Measurements from ENCODE around the gene HOXA3.

HOXA3 gene

DNA sequence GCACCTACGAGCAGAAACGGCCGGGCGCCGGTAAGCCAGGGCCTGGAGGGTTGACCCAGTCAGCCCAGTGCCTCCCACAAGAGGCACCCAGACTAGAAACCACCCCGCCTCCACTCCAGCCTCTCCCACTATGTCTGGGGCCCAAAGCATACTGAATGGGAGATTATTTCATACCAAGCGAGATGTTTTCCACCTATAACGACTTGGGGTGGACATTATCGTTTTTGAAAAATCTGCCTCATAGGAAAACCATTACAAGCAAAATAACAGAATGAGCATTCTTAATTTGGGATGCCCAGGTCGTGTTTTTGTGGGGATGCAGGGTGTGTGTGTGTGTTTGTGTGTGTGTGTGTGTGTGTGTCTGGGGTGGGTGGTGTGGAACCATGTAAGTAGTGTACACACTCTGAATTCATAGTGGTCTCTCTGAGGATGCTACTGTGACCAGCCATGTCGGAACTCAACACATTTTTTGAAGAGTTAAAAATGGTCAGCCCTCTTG is 6.4 kb downstream of the HOXA3 start:
- TF ChIP-seq CTCF (conservative IDR thresholded peaks at IDR 0.05; ENCODE audit: control insufficient read depth, insufficient read depth, low read depth, low read length), result no peak
- no peak overlapping the region for H3K4me3 ChIP-seq (ENCODE audit: control insufficient read depth, low read depth, low read length)

DNA sequence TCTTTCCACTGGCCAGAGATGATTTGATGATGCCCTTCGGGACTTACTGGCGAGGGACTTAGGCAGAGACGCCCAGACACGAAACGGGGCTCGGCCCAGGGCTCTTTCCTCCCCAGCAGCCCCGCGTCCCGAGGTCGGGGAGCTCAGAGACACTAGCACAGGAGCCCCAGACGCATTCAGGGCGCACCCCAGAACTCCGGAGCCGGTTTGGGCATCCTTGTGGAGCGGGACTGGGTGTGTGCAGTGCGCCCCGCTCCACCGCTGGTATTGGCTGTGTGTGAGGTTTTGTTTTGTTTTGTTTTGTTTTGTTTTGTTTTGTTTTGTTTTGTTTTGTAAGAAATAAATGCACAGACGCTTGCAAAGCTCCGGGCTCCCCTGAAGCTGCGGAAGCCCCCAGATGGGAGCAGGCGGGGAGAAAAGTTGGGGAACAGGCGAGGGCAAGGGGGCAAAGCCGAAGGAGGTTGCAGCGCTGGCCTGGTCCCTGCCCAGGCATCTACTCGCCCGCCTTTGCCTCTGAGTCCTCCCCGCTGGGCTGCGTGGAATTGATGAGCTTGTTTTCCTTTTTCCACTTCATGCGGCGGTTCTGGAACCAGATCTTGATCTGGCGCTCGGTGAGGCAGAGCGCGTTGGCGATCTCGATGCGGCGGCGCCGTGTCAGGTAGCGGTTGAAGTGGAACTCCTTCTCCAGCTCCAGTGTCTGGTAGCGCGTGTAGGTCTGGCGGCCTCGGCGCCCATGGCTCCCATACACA is 7.0 kb downstream of the HOXA3 start:
- peak; percentile 37 for DNase-seq (ENCODE audit: low read depth)
- H3K4me3 ChIP-seq (ENCODE audit: control insufficient read depth, low read depth, low read length), result peak overlapping the region; percentile 12
- TF ChIP-seq CTCF (conservative IDR thresholded peaks at IDR 0.05; ENCODE audit: control insufficient read depth, insufficient read depth, low read depth, low read length), result no peak

More for the DNA sequence above, 6.4 kb downstream of the HOXA3 start:
- DNase-seq (ENCODE audit: low read depth), result no peak

DNA sequence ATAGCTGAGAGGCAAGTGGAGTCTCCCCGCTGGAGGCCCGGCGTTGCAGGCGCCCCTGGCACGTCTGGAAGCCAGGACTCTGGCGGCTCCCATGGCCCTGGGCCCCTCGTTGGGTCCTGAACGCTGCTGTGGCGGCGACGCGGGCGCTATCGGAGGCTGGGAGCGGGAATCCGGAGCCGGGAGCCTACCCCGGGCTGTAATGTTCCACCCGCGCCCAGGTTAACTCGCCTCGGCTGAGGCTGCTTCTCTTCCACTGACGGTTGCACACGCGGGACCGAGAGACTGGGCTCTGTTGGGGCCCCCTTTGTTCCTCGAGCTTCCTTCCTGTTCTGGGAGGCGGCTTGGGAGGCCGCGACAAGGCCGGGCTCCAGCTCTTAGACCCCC is 7.6 kb downstream of the HOXA3 start:
- H3K4me3 ChIP-seq (ENCODE audit: control insufficient read depth, low read depth, low read length), result peak overlapping the region; percentile 12
- DNase-seq (ENCODE audit: low read depth), result peak; percentile 27
- no peak for TF ChIP-seq CTCF (conservative IDR thresholded peaks at IDR 0.05; ENCODE audit: control insufficient read depth, insufficient read depth, low read depth, low read length)

DNA sequence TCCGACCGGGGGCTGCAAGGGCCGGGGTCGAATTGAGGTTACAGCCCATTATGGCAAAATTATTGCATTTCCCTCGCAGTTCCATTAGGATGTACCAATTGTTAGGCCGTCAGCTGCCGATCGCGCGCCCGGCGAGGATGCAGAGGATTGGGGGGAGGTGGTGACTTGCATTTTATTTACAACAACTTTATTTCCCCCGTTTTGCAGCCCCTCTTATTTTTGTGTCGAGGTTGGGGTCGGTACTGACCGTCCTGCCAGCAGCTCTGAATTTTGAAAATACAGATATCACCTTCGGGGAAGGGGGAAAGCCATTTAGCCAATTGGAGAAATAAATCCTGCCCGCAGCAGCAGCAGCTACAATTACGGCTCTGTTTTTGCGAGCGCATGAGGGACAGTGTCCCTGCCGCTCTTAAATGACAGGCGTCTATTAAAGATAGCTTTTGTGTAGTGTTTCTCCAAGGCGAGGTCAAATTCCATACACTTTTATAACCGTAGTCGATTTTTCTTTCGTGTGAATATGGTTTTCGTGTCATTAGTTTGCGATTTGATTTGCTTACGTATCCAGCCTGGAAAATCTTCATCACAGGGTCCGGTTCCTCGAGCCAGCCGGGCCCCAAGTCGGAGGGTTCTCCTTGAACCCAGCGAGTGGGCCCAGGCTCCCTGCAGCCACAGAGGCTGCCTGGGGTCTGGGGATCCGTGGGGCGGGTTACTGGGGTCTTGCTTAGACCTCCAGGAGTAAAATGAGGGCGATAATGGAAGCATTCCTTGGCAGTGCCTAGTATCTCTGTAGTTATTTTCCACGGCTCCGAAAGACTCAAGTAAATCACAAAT is 8.2 kb downstream of the HOXA3 start:
- H3K4me3 ChIP-seq (ENCODE audit: control insufficient read depth, low read depth, low read length), result peak overlapping the region; percentile 30
- peak; percentile 58 for DNase-seq (ENCODE audit: low read depth)
- TF ChIP-seq CTCF (conservative IDR thresholded peaks at IDR 0.05; ENCODE audit: control insufficient read depth, insufficient read depth, low read depth, low read length), result no peak

DNA sequence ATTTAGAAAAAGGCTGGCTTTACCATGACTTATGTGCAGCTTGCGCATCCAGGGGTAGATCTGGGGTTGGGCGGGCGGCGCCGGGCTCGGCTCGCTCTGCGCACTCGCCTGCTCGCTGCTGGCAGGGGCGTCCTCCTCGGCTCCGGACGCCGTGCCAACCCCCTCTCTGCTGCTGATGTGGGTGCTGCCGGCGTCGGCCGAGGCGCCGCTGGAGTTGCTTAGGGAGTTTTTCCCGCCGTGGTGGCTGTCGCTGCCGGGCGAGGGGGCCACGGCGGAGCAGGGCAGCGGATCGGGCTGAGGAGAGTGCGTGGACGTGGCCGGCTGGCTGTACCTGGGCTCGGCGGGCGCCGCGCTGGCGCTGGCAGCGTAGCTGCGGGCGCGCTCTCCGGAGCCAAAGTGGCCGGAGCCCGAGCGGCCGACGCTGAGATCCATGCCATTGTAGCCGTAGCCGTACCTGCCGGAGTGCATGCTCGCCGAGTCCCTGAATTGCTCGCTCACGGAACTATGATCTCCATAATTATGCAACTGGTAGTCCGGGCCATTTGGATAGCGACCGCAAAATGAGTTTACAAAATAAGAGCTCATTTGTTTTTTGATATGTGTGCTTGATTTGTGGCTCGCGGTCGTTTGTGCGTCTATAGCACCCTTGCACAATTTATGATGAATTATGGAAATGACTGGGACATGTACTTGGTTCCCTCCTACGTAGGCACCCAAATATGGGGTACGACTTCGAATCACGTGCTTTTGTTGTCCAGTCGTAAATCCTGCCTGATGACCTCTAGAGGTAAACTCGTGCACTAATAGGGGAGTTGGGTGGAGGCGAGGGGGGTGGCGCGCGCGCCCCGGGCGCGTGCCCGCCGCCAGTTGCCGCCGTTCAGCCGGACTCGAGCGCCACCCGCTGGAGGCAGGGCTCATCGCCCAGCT is 9.1 kb downstream of the HOXA3 start, which contains the start of gene HOXA5:
TSS of gene HOXA5 (minus strand) at position 659 of the 927 bp plus-strand sequence. CDS start at position 585, 74 bp downstream.
- H3K4me3 ChIP-seq (ENCODE audit: control insufficient read depth, low read depth, low read length), result peak within 1 kb of the TSS; percentile 75
- TF ChIP-seq CTCF (conservative IDR thresholded peaks at IDR 0.05; ENCODE audit: control insufficient read depth, insufficient read depth, low read depth, low read length), result peak; percentile 50
- DNase-seq (ENCODE audit: low read depth), result peak; percentile 100

GRCh38 chr7:27142580-27143022 is 9.8 kb downstream of the HOXA3 start:
- no peak for DNase-seq (ENCODE audit: low read depth)
- TF ChIP-seq CTCF (conservative IDR thresholded peaks at IDR 0.05; ENCODE audit: control insufficient read depth, insufficient read depth, low read depth, low read length), result no peak
- H3K4me3 ChIP-seq (ENCODE audit: control insufficient read depth, low read depth, low read length), result peak overlapping the region; percentile 75
